Ishikawa (cell line): Measurements from ENCODE around the gene B4GALNT4.

Experiments used
- RAD21 ChIP-seq: IDR thresholded peaks from 2 replicates; pipeline ENCODE4 v1.6.1; 2012; ENCODE audit warnings: low read depth
- TEAD4 ChIP-seq: IDR thresholded peaks from 2 replicates; pipeline ENCODE4 v1.6.1; 2012
- YY1 ChIP-seq: IDR thresholded peaks from 2 replicates; pipeline ENCODE4 v1.6.1; 2012; ENCODE audit warnings: low read depth
- ZBTB7A ChIP-seq: IDR thresholded peaks from 2 replicates; pipeline ENCODE4 v1.6.1; 2012; ENCODE audit warnings: low read depth

- no peak for TF ChIP-seq RAD21
- no peak for TF ChIP-seq YY1
- no peak for TF ChIP-seq ZBTB7A
- TF ChIP-seq TEAD4, result no peak
These were observed 4.1 kb upstream of the B4GALNT4 start for GRCh38 chr11:364991-365725.
